Activated naive CD8-positive, alpha-beta T cell treated with anti-CD3 and anti-CD28 coated beads, Interleukin-2, amount 10 ng/mL, durations not matched to agents 7 days and 5 days (primary cell): Measurements from ENCODE around the gene ZNF318. TPM values are rescaled to one million over a fixed set of nuclear protein-coding genes. Genes with fewer than 3 reads are reported as not detected.
"Not testable (repeated sequence)": the region's sequence is repeated elsewhere in the genome, so short reads cannot be mapped to it uniquely, and the experiment has no call there.

Experiments
- ATAC-seq: fragments of 150-1000 bp; cut with Tn5 transposase; one replicate; pipeline ENCODE4 v1.10.0; 2021; ENCODE audit warnings: low read depth, moderate library complexity
- POLR2A ChIA-PET: fragments of 350-600 bp; sonication (Branson Sonifier 250); formaldehyde crosslinking; loops from one replicate; lab custom pipeline; 2021; ENCODE audit warnings: antibody characterized with exemption; lab: Charles Lee
- DNase-seq: peaks from one replicate; pipeline ENCODE4 v3.0.0; 2021
- H3K27ac Mint-ChIP-seq: one replicate; pipeline ENCODE4 v1.8.0; 2022; ENCODE audit warnings: mild to moderate bottlenecking, mixed read lengths
- H3K27me3 Mint-ChIP-seq: one replicate; pipeline ENCODE4 v1.8.0; 2022; ENCODE audit warnings: mild to moderate bottlenecking, moderate library complexity, mixed read lengths
- H3K36me3 Mint-ChIP-seq: one replicate; pipeline ENCODE4 v1.8.0; 2021; ENCODE audit warnings: mild to moderate bottlenecking, mixed read lengths
- H3K4me1 Mint-ChIP-seq: one replicate; pipeline ENCODE4 v1.8.0; 2021; ENCODE audit warnings: mixed read lengths
- H3K4me3 Mint-ChIP-seq: one replicate; pipeline ENCODE4 v1.8.0; 2022; ENCODE audit warnings: mild to moderate bottlenecking, moderate library complexity, mixed read lengths
- H3K9me3 Mint-ChIP-seq: one replicate; pipeline ENCODE4 v1.8.0; 2021; ENCODE audit warnings: mixed read lengths
- total RNA-seq, 2 experiments: library from RNA; stranded (reverse); gene quantifications; one replicate each; pipeline ENCODE4 v1.2.3, GENCODE V29; 2021

The ZNF318 gene
- total RNA-seq, result 10 to 100 TPM; 17.0 to 18.2 TPM

GRCh38 chr6:43369174-43370002 lies at the start of gene ZNF318:
Gene ZNF318 (minus strand): TSS chr6:43369647. CDS start chr6:43369365, 282 bp downstream.
- H3K9me3 Mint-ChIP-seq, result no peaks in the 10 kb centered on the region
- peaks cover 23% of the 10 kb centered on the region for H3K4me1 Mint-ChIP-seq
- peaks cover 11% of the 10 kb centered on the region for H3K36me3 Mint-ChIP-seq
- peak within 1 kb of the TSS; percentile 89 for H3K27ac Mint-ChIP-seq
- H3K4me3 Mint-ChIP-seq, result peak within 1 kb of the TSS; percentile 88
- DNase-seq (peak; percentile 95), ATAC-seq (peak; percentile 96)
- H3K27me3 Mint-ChIP-seq, result peaks cover 3% of the 10 kb centered on the region
- POLR2A ChIA-PET, result interaction anchor here (0.6 to 4.7 kb wide), 17 partner anchors 8 to 440 kb away, joined by 3 to 56 read pairs (median 4); partner anchors contain the start of genes ABCC10, CNPY3, CUL7 and GTPBP2

DNA sequence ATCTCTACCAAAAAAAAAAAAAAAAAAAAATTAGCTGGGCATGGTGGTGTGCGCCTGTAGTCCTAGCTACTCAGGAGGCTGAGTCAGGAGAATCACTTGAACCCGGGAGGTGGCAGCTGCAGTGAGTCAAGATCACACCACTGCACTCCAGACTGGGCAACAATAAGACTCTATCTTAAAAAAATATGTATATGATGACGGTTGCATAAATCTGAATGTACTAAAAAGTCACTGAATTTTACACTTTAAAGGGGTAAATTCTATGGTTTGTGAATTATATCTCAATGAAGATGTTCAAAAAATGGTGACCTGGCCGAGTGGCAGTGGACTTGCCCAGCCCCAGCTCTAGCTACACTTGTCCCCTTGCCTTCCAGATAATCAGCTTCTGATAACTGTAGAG lies 47.5 kb upstream of the ZNF318 start:
- ATAC-seq (no peak), DNase-seq (no peak)
- H3K9me3 Mint-ChIP-seq, result no peaks in the 10 kb centered on the region
- H3K4me1 Mint-ChIP-seq, result no peaks in the 10 kb centered on the region
- peaks cover 14% of the 10 kb centered on the region for H3K27me3 Mint-ChIP-seq
- H3K4me3 Mint-ChIP-seq, result no peak overlapping the region
- POLR2A ChIA-PET, result no interaction called here
- no peaks in the 10 kb centered on the region for H3K36me3 Mint-ChIP-seq
- no peak overlapping the region for H3K27ac Mint-ChIP-seq

DNA sequence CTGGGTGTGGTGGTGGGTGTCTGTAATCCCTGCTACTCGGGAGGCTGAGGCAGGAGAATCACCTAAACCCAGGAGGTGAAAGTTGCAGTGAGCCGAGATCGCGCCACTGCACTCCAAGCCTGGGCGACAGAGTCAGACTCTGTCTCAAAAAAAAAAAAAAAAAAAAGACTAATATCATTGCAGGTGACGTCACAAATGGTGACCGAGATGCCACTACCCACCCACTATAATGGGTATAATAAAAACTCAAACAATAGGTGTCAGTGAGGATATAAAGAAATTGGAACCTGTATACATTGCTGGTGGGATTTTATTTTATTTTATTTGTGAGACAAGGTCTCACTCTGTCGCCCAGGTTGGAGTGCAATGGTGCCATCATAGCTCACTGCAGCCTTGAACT lies 45.8 kb upstream of the ZNF318 start:
- ATAC-seq, DNase-seq, H3K27ac Mint-ChIP-seq, H3K9me3 Mint-ChIP-seq, H3K36me3 Mint-ChIP-seq, POLR2A ChIA-PET, H3K4me1 Mint-ChIP-seq, H3K4me3 Mint-ChIP-seq: not testable (repeated sequence)
- H3K27me3 Mint-ChIP-seq, result peaks cover 23% of the 10 kb centered on the region

DNA sequence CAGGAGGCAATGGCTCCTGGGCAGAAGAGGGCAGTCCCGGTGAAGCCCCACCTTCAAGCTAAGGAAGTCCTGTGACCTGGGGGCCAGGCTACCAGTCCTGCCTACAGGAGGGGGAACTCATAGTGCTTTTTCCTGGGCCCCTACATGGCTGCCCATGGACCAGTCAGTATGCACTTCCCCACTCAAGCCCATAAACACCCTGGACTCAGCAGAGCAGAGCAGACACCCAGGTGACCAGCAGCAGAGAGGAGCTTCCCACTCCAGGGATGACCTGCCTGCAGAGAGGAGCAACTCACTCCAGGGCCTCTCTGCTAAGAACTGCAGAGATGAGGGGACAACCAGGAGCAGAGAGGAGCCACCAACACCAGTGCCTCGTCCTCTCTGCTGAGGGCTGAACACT lies 43.6 kb upstream of the ZNF318 start:
- DNase-seq (no peak), ATAC-seq (no peak)
- Mint-ChIP-seq H3K36me3 (no peaks in the 10 kb centered on the region), H3K27me3 (peaks cover 26% of the 10 kb centered on the region), H3K4me3 (no peak overlapping the region), H3K27ac (no peak overlapping the region), H3K9me3 (peaks cover 2% of the 10 kb centered on the region), H3K4me1 (no peaks in the 10 kb centered on the region)
- POLR2A ChIA-PET, result no interaction called here

- POLR2A ChIA-PET, result no interaction called here
- DNase-seq, result no peak
- no peaks in the 10 kb centered on the region for H3K36me3 Mint-ChIP-seq
- H3K27me3 Mint-ChIP-seq, result peaks cover 28% of the 10 kb centered on the region
- no peak overlapping the region for H3K4me3 Mint-ChIP-seq
- no peaks in the 10 kb centered on the region for H3K4me1 Mint-ChIP-seq
- no peak for ATAC-seq
- peaks cover 2% of the 10 kb centered on the region for H3K9me3 Mint-ChIP-seq
- no peak overlapping the region for H3K27ac Mint-ChIP-seq
These were observed 43.1 kb upstream of the ZNF318 start for GRCh38 chr6:43412541-43412940.

- H3K36me3 Mint-ChIP-seq, H3K4me3 Mint-ChIP-seq, ATAC-seq, H3K9me3 Mint-ChIP-seq, POLR2A ChIA-PET, H3K27ac Mint-ChIP-seq, H3K4me1 Mint-ChIP-seq, DNase-seq: not testable (repeated sequence)
- H3K27me3 Mint-ChIP-seq, result peaks cover 29% of the 10 kb centered on the region
These were observed 41.3 kb upstream of the ZNF318 start for GRCh38 chr6:43410776-43411175.

DNA sequence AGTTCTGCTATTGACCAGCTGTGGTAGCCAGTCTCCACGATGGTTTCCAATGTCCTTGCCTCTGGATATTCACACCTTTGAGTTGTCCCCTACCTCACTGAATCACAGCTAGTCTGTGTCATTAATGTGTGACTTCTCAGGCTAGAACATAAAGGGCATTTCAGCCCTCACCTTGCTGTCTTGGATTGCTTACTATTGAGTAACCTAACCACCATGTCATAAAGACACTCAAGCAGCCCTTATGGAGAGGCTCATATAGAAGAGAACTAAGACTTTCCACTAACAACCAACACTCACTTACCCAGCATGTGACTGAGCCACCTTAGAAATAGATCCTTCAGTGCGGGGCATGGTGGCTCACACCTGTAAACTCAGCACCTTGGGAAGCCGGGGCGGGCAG lies 38.8 kb upstream of the ZNF318 start:
- POLR2A ChIA-PET, result no interaction called here
- H3K9me3 Mint-ChIP-seq, result peaks cover 2% of the 10 kb centered on the region
- no peak for DNase-seq
- no peak overlapping the region for H3K27ac Mint-ChIP-seq
- H3K27me3 Mint-ChIP-seq, result peaks cover 32% of the 10 kb centered on the region
- ATAC-seq, result no peak
- no peaks in the 10 kb centered on the region for H3K4me1 Mint-ChIP-seq
- H3K4me3 Mint-ChIP-seq, result no peak overlapping the region
- no peaks in the 10 kb centered on the region for H3K36me3 Mint-ChIP-seq

GRCh38 chr6:43407296-43407695 lies 37.8 kb upstream of the ZNF318 start:
- peaks cover 2% of the 10 kb centered on the region for H3K9me3 Mint-ChIP-seq
- no peaks in the 10 kb centered on the region for H3K36me3 Mint-ChIP-seq
- peaks cover 32% of the 10 kb centered on the region for H3K27me3 Mint-ChIP-seq
- H3K27ac Mint-ChIP-seq, result no peak overlapping the region
- no peaks in the 10 kb centered on the region for H3K4me1 Mint-ChIP-seq
- ATAC-seq (no peak), DNase-seq (no peak)
- no peak overlapping the region for H3K4me3 Mint-ChIP-seq
- POLR2A ChIA-PET, result no interaction called here

DNA sequence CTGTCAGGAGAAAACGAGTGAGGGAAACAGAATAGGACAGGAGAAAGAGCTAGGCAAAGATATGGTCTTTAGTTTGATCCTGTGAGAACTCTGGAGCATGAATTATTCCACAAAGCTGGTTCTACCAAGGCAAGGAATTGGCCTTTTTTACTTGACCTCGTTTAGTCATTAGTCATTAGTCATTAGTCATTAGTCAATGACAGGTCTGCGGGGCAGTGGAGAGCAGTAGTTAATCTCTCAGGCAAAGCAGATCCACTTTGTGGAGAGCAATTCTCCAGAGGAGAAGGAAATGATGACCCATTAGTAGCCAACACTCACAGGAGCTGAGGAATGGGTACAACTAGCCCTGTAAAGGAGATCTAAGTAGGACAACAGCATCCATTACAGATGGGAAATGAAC lies 35.9 kb upstream of the ZNF318 start:
- ATAC-seq (no peak), DNase-seq (no peak)
- H3K4me1 Mint-ChIP-seq, result no peaks in the 10 kb centered on the region
- no peak overlapping the region for H3K4me3 Mint-ChIP-seq
- no peak overlapping the region for H3K27ac Mint-ChIP-seq
- POLR2A ChIA-PET, result no interaction called here
- H3K36me3 Mint-ChIP-seq, result no peaks in the 10 kb centered on the region
- H3K27me3 Mint-ChIP-seq, result peaks cover 27% of the 10 kb centered on the region
- H3K9me3 Mint-ChIP-seq, result no peaks in the 10 kb centered on the region

DNA sequence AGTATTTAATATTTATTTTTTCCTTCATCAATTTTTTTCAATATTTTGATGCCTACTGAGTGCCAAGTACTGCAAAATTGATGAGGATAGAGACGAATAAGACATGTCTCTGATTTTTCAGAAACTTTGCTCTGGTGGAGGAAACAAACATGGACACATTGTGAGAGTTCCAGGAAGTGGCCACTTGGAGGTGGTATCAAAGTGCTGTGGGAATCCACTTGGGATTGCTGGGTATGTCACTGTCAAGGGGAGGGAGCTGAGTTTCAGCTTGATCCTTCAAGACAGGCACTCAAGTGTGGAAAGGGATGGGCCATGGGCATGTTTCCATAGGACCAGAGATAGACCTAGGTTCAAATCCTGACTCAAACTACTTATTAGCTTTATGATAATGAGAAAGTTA lies 33.4 kb upstream of the ZNF318 start:
- Mint-ChIP-seq H3K27ac (no peak overlapping the region), H3K4me3 (no peak overlapping the region), H3K36me3 (no peaks in the 10 kb centered on the region), H3K9me3 (no peaks in the 10 kb centered on the region), H3K4me1 (no peaks in the 10 kb centered on the region), H3K27me3 (peaks cover 16% of the 10 kb centered on the region)
- no peak for ATAC-seq
- DNase-seq, result no peak
- POLR2A ChIA-PET, result no interaction called here

GRCh38 chr6:43401730-43402129 lies 32.3 kb upstream of the ZNF318 start:
- H3K4me3 Mint-ChIP-seq, result no peak overlapping the region
- POLR2A ChIA-PET, result no interaction called here
- no peaks in the 10 kb centered on the region for H3K36me3 Mint-ChIP-seq
- no peak overlapping the region for H3K27ac Mint-ChIP-seq
- no peak for ATAC-seq
- no peak for DNase-seq
- peaks cover 17% of the 10 kb centered on the region for H3K27me3 Mint-ChIP-seq
- no peaks in the 10 kb centered on the region for H3K4me1 Mint-ChIP-seq
- no peaks in the 10 kb centered on the region for H3K9me3 Mint-ChIP-seq

DNA sequence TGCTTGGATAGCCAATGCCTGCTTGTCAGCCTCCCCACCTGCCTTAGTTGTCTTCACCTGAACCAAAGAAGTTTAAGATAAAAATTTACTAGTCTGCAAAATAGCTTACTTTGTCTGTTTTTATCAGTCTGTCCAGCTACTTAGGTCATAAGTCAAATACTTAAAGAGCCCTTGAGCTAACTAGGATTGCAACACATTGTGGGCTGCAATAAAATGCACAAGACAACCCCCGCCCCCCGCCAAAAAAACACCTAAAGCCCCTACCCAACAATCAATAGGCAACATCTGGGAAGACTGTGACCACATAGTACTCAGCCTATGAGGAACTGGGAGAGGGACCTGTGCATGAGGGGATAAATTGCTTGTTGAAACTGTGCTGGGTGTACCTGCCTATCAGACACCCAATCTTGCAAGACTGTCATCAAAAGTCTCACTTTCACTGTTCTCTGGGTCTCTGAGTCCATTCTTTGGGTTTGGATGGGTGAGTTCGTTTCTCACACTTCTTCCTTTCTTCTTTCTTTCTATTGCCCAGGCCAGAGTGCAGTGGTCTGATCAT lies 30.6 kb upstream of the ZNF318 start:
- POLR2A ChIA-PET, result no interaction called here
- no peaks in the 10 kb centered on the region for H3K36me3 Mint-ChIP-seq
- no peaks in the 10 kb centered on the region for H3K9me3 Mint-ChIP-seq
- H3K4me1 Mint-ChIP-seq, result no peaks in the 10 kb centered on the region
- ATAC-seq (no peak), DNase-seq (no peak)
- no peak overlapping the region for H3K4me3 Mint-ChIP-seq
- H3K27me3 Mint-ChIP-seq, result peaks cover 15% of the 10 kb centered on the region
- H3K27ac Mint-ChIP-seq, result no peak overlapping the region

DNA sequence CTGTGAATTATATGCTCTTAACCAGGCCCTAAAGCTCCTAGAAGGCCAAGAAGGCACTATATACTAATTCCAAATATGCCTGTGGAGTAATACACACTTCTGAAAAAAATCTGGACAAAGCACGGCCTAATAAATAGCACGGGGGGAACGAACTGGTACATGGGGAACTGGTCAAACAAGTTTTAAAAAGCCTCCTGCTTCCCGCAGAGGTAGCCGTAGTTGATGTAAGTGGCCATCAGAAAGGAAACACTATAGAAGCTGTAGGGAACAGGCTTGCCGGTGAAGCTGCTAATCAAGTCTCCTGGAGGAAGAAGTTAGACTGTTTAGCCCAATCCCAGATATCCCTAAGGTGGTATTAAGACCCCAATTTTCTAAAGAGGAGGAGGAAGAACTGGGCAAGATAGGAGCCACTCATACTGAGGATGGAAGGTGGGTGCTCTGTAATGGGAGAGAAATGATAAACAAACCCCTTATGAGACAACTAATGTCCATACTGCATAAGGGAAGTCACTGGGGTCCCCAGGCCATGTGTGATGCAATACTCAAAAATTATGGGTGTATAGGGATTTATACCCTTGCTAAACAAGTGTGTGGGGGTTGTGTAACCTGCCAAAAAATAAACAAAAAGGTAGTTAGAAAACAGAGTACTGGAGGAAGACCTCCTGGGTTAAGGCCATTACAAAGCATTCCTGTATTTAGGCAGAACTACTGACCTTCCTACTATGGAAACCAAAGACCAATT lies 27.1 kb upstream of the ZNF318 start:
- ATAC-seq (no peak), DNase-seq (no peak)
- Mint-ChIP-seq H3K4me3 (no peak overlapping the region), H3K4me1 (peaks cover 9% of the 10 kb centered on the region), H3K27me3 (peaks cover 41% of the 10 kb centered on the region), H3K36me3 (no peaks in the 10 kb centered on the region), H3K27ac (no peak overlapping the region), H3K9me3 (no peaks in the 10 kb centered on the region)
- POLR2A ChIA-PET, result no interaction called here
